NT2/D1 (cell line): Measurements from ENCODE around the gene TSPAN10.

ENCODE experiments used
- DNase-seq: peaks from one replicate; pipeline ENCODE4 v3.0.0-alpha.2; 2011; ENCODE audit warnings: low read depth, low spot score
- H3K27me3 ChIP-seq: 2 replicates; pipeline ENCODE4 v1.6.0; 2011; ENCODE audit warnings: mild to moderate bottlenecking; ENCODE audit not compliant: insufficient read length, insufficient read depth
- H3K36me3 ChIP-seq: 2 replicates; pipeline ENCODE4 v1.6.1; 2011; ENCODE audit warnings: mild to moderate bottlenecking, low read length, mixed read lengths; ENCODE audit not compliant: insufficient read depth, insufficient read length
- H3K4me1 ChIP-seq: 2 replicates; pipeline ENCODE4 v1.5.1; 2011; ENCODE audit not compliant: insufficient read depth, insufficient read length
- H3K4me3 ChIP-seq: 2 replicates; pipeline ENCODE4 v1.5.1; 2011; ENCODE audit warnings: low read depth; ENCODE audit not compliant: insufficient read length
- H3K9ac ChIP-seq: 2 replicates; pipeline ENCODE4 v1.6.0; 2011; ENCODE audit warnings: low read depth; ENCODE audit not compliant: insufficient read length
- H3K9me3 ChIP-seq: 2 replicates; pipeline ENCODE4 v1.5.1; 2011; ENCODE audit warnings: mild to moderate bottlenecking, low read length; ENCODE audit not compliant: insufficient read depth
- SUZ12 ChIP-seq: IDR thresholded peaks from 2 replicates; pipeline ENCODE4 v1.6.1; 2011; ENCODE audit not compliant: insufficient read length, insufficient read depth; ENCODE audit errors: extremely low read depth
- YY1 ChIP-seq: IDR thresholded peaks from 2 replicates; pipeline ENCODE4 v1.6.1; 2011; ENCODE audit not compliant: insufficient read length, insufficient read depth
- ZNF274 ChIP-seq: IDR thresholded peaks from 2 replicates; pipeline ENCODE4 v1.6.1; 2011; ENCODE audit warnings: mild to moderate bottlenecking, low read depth, low read length

The TSPAN10 gene

DNA sequence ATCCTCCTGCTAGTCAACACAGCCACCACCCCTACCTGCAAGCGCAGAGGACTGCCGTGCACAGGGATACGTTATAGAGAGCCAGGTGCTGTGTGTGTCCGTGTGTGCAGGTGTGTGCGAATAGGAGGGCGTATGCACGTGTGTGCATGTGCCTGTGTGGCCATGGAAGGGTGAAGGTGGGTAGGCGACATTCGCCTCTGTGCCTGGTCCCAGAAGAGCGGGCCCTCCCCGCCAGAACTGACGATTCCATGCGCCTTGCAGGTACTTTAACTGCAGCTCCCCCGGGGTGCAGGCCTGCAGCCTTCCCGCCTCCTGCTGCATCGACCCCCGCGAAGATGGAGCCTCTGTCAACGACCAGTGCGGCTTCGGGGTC lies 10.6 kb downstream of the TSPAN10 start:
- peaks cover 15% of the 10 kb centered on the region for H3K27me3 ChIP-seq
- H3K9me3 ChIP-seq = no peaks in the 10 kb centered on the region
- no peak for DNase-seq
- peak overlapping the region; percentile 53 for H3K9ac ChIP-seq
- H3K36me3 ChIP-seq = no peaks in the 10 kb centered on the region
- peak overlapping the region; percentile 27 for H3K4me3 ChIP-seq
- H3K4me1 ChIP-seq = peaks cover 30% of the 10 kb centered on the region
- TF ChIP-seq YY1 (no peak), ZNF274 (no peak), SUZ12 (no peak)

DNA sequence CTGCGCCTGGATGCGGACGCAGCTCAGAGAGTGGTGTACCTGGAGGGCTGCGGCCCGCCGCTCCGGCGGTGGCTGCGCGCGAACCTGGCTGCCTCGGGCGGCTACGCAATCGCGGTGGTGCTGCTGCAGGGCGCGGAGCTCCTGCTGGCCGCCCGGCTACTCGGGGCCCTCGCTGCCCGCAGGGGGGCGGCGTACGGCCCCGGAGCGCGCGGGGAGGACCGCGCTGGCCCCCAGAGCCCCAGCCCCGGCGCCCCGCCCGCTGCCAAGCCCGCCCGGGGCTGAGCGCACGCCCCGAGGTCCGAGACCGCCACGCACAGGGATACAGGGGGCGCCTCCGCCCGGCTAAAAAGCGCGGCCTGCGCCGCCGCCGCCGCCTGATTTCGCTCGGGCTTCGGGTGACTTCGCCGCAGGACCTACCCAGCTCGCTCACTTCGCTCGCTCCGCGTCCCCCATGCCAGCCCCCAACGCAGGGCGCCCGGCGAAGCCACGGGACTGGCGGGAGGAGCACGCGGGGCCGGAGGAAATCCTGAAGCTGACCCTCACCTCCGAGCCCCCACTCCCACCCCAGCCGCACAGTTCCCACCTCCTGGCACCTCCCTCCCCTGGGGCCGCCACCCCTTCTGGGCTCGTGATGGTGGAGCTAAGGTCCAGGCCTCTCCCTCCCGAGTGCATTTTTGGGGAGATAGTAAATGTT lies 11.2 kb downstream of the TSPAN10 start:
- Histone ChIP-seq H3K4me3 (peak overlapping the region; percentile 27), H3K9me3 (no peaks in the 10 kb centered on the region), H3K36me3 (no peaks in the 10 kb centered on the region), H3K9ac (peak overlapping the region; percentile 53), H3K27me3 (peaks cover 15% of the 10 kb centered on the region), H3K4me1 (peaks cover 31% of the 10 kb centered on the region)
- TF ChIP-seq ZNF274 (no peak), YY1 (no peak), SUZ12 (no peak)
- no peak for DNase-seq

DNA sequence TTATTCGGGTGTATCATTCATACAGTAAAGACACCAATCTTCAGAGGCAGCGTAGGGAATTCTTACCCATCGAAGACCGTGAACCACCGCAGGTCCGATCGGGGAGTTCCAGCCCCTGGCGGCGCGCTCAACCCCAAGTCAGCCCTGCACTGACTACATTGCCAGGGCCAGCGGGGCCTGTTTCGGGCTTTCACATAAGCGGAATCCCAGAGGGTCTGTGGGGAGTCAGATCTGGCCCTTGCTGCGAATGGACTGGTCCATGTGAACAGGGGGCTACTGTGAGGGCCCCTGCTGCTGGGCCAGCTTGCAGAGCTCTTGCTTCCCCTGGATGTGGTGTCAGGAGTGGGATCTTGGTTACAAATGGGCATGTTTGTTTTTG lies 11.7 kb downstream of the TSPAN10 start:
- peak overlapping the region; percentile 53 for H3K9ac ChIP-seq
- no peaks in the 10 kb centered on the region for H3K36me3 ChIP-seq
- TF ChIP-seq ZNF274 (no peak), SUZ12 (no peak), YY1 (no peak)
- peaks cover 15% of the 10 kb centered on the region for H3K27me3 ChIP-seq
- DNase-seq = no peak
- H3K9me3 ChIP-seq = no peaks in the 10 kb centered on the region
- peak overlapping the region; percentile 12 for H3K4me3 ChIP-seq
- peaks cover 33% of the 10 kb centered on the region for H3K4me1 ChIP-seq

- H3K27me3 ChIP-seq = peaks cover 15% of the 10 kb centered on the region
- H3K4me3 ChIP-seq = no peak overlapping the region
- no peaks in the 10 kb centered on the region for H3K9me3 ChIP-seq
- TF ChIP-seq ZNF274 (no peak), SUZ12 (no peak)
- peaks cover 41% of the 10 kb centered on the region for H3K4me1 ChIP-seq
- no peak for DNase-seq
- H3K36me3 ChIP-seq = no peaks in the 10 kb centered on the region
- peak overlapping the region; percentile 26 for H3K9ac ChIP-seq
These were observed 14.0 kb downstream of the TSPAN10 start for GRCh38 chr17:81650951-81651350.

- no peak for DNase-seq
- Histone ChIP-seq H3K27me3 (peaks cover 15% of the 10 kb centered on the region), H3K9ac (peak overlapping the region; percentile 6), H3K9me3 (no peaks in the 10 kb centered on the region), H3K4me1 (peaks cover 47% of the 10 kb centered on the region), H3K36me3 (no peaks in the 10 kb centered on the region), H3K4me3 (no peak overlapping the region)
- TF ChIP-seq YY1 = no peak
- TF ChIP-seq ZNF274 = no peak
- TF ChIP-seq SUZ12 = no peak
These were observed 14.7 kb downstream of the TSPAN10 start for GRCh38 chr17:81651692-81652091.

DNA sequence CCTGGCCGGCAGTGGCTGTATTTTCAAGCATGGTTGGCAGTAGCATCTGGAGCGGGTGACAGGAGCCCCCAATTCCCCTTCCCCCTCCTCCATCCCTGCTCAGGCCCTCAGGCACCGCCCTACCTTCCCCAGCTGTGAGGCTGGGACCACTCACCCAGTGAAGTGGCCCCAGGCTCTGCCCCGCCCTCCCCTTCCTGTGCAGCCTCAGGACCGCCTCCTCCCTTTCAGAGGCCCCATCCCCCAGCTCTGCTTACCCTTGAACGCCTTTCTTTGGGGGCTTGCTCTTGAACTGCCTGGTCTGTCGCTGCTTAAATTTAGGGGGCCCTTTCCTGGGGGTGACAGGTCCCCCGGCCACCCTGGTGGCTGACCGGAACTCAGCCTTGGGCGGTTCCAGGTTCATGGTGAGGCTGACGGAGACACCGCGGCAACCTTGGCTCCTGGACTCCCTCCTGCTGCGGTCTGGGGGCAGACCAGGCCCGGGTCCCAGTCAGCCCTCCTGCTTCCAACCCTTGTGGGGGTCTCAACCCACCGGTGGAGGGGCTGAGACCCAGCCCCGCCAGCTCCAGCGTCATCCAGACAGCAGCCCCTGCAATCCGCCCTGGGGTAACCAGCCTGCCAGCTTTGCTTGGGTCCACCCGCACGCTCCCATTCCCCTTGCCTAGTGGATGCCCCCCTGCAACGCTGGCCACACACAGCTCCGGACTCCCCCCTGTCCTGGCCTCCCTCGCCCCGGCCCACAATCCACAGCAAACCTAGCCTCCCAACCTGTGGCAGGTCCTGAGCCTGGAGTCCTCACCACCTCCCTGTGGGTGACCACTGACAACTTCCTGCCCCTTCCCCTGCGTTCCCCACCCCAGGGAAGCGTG lies 16.1 kb downstream of the TSPAN10 start:
- H3K4me3 ChIP-seq = peak overlapping the region; percentile 50
- no peaks in the 10 kb centered on the region for H3K9me3 ChIP-seq
- peak overlapping the region; percentile 93 for H3K9ac ChIP-seq
- TF ChIP-seq ZNF274 (no peak), SUZ12 (no peak), YY1 (no peak)
- DNase-seq = no peak
- no peaks in the 10 kb centered on the region for H3K36me3 ChIP-seq
- peaks cover 39% of the 10 kb centered on the region for H3K4me1 ChIP-seq
- H3K27me3 ChIP-seq = peaks cover 9% of the 10 kb centered on the region

DNA sequence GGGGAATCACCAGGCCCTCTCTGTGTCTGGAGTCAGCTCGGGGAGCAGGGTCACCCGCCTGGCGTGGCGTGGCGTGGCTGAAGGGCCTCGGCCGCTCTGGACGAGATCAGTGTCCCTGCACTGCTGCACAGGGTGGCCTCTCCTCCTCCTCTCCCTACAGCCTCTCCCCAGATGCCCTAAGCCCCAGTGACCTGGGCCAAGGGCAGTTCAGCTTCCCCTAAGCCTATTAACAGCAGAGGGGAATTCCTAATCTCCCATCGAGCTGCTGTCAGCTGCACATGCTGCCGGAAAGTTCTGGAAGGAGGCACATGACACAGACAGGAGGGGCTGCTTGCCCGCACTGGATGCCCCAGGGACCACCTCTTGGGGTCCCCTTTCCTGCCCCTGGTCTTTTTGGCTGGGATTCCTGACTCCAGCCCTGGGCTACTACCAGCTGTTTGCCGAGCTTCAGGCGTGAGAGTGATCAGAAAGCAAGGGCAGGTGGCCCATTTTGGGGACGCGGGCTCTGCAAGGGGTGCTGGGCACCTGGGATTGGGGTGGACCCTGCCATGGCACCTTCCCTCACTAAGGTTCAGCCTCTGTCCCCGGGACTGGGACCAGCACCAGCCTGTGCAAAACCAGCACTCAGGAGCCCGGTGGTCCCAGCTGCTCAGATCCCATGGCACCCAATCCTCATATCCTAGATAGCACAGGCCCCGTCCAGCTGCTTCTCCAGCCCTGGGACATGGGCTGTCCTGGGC lies 18.6 kb downstream of the TSPAN10 start:
- no peak for DNase-seq
- Histone ChIP-seq H3K27me3 (no peaks in the 10 kb centered on the region), H3K4me1 (peaks cover 32% of the 10 kb centered on the region), H3K9ac (peak overlapping the region; percentile 28), H3K9me3 (no peaks in the 10 kb centered on the region), H3K4me3 (no peak overlapping the region), H3K36me3 (no peaks in the 10 kb centered on the region)
- TF ChIP-seq SUZ12 = no peak
- no peak for TF ChIP-seq YY1
- TF ChIP-seq ZNF274 = no peak
